ENCODE results near the gene MEF2B.

Gene MEF2B

GRCh38 chr19:19120308-19121231 is 49.5 kb downstream of the MEF2B start:
- H3K27me3 ChIP-seq (ENCODE audit: control insufficient read depth, insufficient read depth, low read length), result no peaks in the 10 kb centered on the region
- no peak overlapping the region; the same call in 1 of the 2 replicates for H3K9ac ChIP-seq (ENCODE audit: low read depth, low read length)
- H3K4me1 ChIP-seq (ENCODE audit: control insufficient read depth, insufficient read depth, low read length), result peaks cover 13% of the 10 kb centered on the region; the same call in 1 of the 2 replicates
- peak overlapping the region; percentile 38 for H3K27ac ChIP-seq (ENCODE audit: low read depth, low read length)
- H3K4me3 ChIP-seq (ENCODE audit: low read depth, low read length), result peak overlapping the region; percentile 54; the same call in 1 of the 2 replicates
- H3K9me3 ChIP-seq (ENCODE audit: control insufficient read depth, insufficient read depth, low read length), result no peaks in the 10 kb centered on the region
- peaks cover 16% of the 10 kb centered on the region for H3K36me3 ChIP-seq (ENCODE audit: control insufficient read depth, insufficient read depth, low read length)

GRCh38 chr19:19119325-19120237 is 50.5 kb downstream of the MEF2B start:
- Histone ChIP-seq H3K4me3 (ENCODE audit: low read depth, low read length) (no peak overlapping the region), H3K36me3 (ENCODE audit: control insufficient read depth, insufficient read depth, low read length) (peaks cover 16% of the 10 kb centered on the region), H3K27me3 (ENCODE audit: control insufficient read depth, insufficient read depth, low read length) (no peaks in the 10 kb centered on the region), H3K9me3 (ENCODE audit: control insufficient read depth, insufficient read depth, low read length) (no peaks in the 10 kb centered on the region), H3K4me1 (ENCODE audit: control insufficient read depth, insufficient read depth, low read length) (peaks cover 13% of the 10 kb centered on the region; the same call in 1 of the 2 replicates), H3K27ac (ENCODE audit: low read depth, low read length) (peak overlapping the region; percentile 5), H3K9ac (ENCODE audit: low read depth, low read length) (no peak overlapping the region)

GRCh38 chr19:19115954-19116353 is 54.1 kb downstream of the MEF2B start:
- Histone ChIP-seq H3K27me3 (ENCODE audit: control insufficient read depth, insufficient read depth, low read length) (peaks cover 2% of the 10 kb centered on the region; the same call in 1 of the 2 replicates), H3K27ac (ENCODE audit: low read depth, low read length) (no peak overlapping the region), H3K9me3 (ENCODE audit: control insufficient read depth, insufficient read depth, low read length) (no peaks in the 10 kb centered on the region), H3K36me3 (ENCODE audit: control insufficient read depth, insufficient read depth, low read length) (peaks cover 12% of the 10 kb centered on the region), H3K4me1 (ENCODE audit: control insufficient read depth, insufficient read depth, low read length) (peaks cover 8% of the 10 kb centered on the region; the same call in 1 of the 2 replicates), H3K9ac (ENCODE audit: low read depth, low read length) (no peak overlapping the region), H3K4me3 (ENCODE audit: low read depth, low read length) (no peak overlapping the region)

- peaks cover 4% of the 10 kb centered on the region; the same call in 1 of the 2 replicates for H3K4me1 ChIP-seq (ENCODE audit: control insufficient read depth, insufficient read depth, low read length)
- no peak overlapping the region for H3K4me3 ChIP-seq (ENCODE audit: low read depth, low read length)
- H3K9ac ChIP-seq (ENCODE audit: low read depth, low read length), result no peak overlapping the region
- no peaks in the 10 kb centered on the region for H3K36me3 ChIP-seq (ENCODE audit: control insufficient read depth, insufficient read depth, low read length)
- H3K27ac ChIP-seq (ENCODE audit: low read depth, low read length), result no peak overlapping the region
- peaks cover 3% of the 10 kb centered on the region; the same call in 1 of the 2 replicates for H3K27me3 ChIP-seq (ENCODE audit: control insufficient read depth, insufficient read depth, low read length)
- no peaks in the 10 kb centered on the region for H3K9me3 ChIP-seq (ENCODE audit: control insufficient read depth, insufficient read depth, low read length)
These were observed 56.9 kb downstream of the MEF2B start for GRCh38 chr19:19113040-19113626.

GRCh38 chr19:19111967-19112580 is 58.0 kb downstream of the MEF2B start:
- peaks cover 3% of the 10 kb centered on the region; the same call in 1 of the 2 replicates for H3K27me3 ChIP-seq (ENCODE audit: control insufficient read depth, insufficient read depth, low read length)
- no peak overlapping the region for H3K27ac ChIP-seq (ENCODE audit: low read depth, low read length)
- H3K4me3 ChIP-seq (ENCODE audit: low read depth, low read length), result no peak overlapping the region
- H3K4me1 ChIP-seq (ENCODE audit: control insufficient read depth, insufficient read depth, low read length), result peaks cover 8% of the 10 kb centered on the region
- H3K36me3 ChIP-seq (ENCODE audit: control insufficient read depth, insufficient read depth, low read length), result no peaks in the 10 kb centered on the region
- no peak overlapping the region for H3K9ac ChIP-seq (ENCODE audit: low read depth, low read length)
- no peaks in the 10 kb centered on the region for H3K9me3 ChIP-seq (ENCODE audit: control insufficient read depth, insufficient read depth, low read length)

- Histone ChIP-seq H3K4me1 (ENCODE audit: control insufficient read depth, insufficient read depth, low read length) (peaks cover 10% of the 10 kb centered on the region), H3K36me3 (ENCODE audit: control insufficient read depth, insufficient read depth, low read length) (no peaks in the 10 kb centered on the region), H3K4me3 (ENCODE audit: low read depth, low read length) (no peak overlapping the region), H3K9ac (ENCODE audit: low read depth, low read length) (no peak overlapping the region), H3K27me3 (ENCODE audit: control insufficient read depth, insufficient read depth, low read length) (peaks cover 3% of the 10 kb centered on the region; the same call in 1 of the 2 replicates), H3K9me3 (ENCODE audit: control insufficient read depth, insufficient read depth, low read length) (no peaks in the 10 kb centered on the region), H3K27ac (ENCODE audit: low read depth, low read length) (no peak overlapping the region)
These were observed 58.8 kb downstream of the MEF2B start for GRCh38 chr19:19111136-19111835.

- no peaks in the 10 kb centered on the region for H3K36me3 ChIP-seq (ENCODE audit: control insufficient read depth, insufficient read depth, low read length)
- H3K4me1 ChIP-seq (ENCODE audit: control insufficient read depth, insufficient read depth, low read length), result peaks cover 12% of the 10 kb centered on the region
- no peak overlapping the region for H3K9ac ChIP-seq (ENCODE audit: low read depth, low read length)
- H3K27ac ChIP-seq (ENCODE audit: low read depth, low read length), result no peak overlapping the region
- no peaks in the 10 kb centered on the region for H3K9me3 ChIP-seq (ENCODE audit: control insufficient read depth, insufficient read depth, low read length)
- H3K27me3 ChIP-seq (ENCODE audit: control insufficient read depth, insufficient read depth, low read length), result peaks cover 3% of the 10 kb centered on the region; the same call in 1 of the 2 replicates
- H3K4me3 ChIP-seq (ENCODE audit: low read depth, low read length), result peak overlapping the region; percentile 39
These were observed 59.5 kb downstream of the MEF2B start for GRCh38 chr19:19110410-19111135.

GRCh38 chr19:19109601-19110000 is 60.5 kb downstream of the MEF2B start:
- Histone ChIP-seq H3K9ac (ENCODE audit: low read depth, low read length) (no peak overlapping the region), H3K4me1 (ENCODE audit: control insufficient read depth, insufficient read depth, low read length) (peaks cover 17% of the 10 kb centered on the region)

GRCh38 chr19:19107654-19108053 is 62.4 kb downstream of the MEF2B start:
- Histone ChIP-seq H3K4me3 (ENCODE audit: low read depth, low read length) (no peak overlapping the region), H3K36me3 (ENCODE audit: control insufficient read depth, insufficient read depth, low read length) (no peaks in the 10 kb centered on the region), H3K4me1 (ENCODE audit: control insufficient read depth, insufficient read depth, low read length) (peaks cover 18% of the 10 kb centered on the region), H3K9ac (ENCODE audit: low read depth, low read length) (no peak overlapping the region), H3K27ac (ENCODE audit: low read depth, low read length) (no peak overlapping the region), H3K9me3 (ENCODE audit: control insufficient read depth, insufficient read depth, low read length) (no peaks in the 10 kb centered on the region), H3K27me3 (ENCODE audit: control insufficient read depth, insufficient read depth, low read length) (peaks cover 3% of the 10 kb centered on the region; the same call in 1 of the 2 replicates)

More at GRCh38 chr19:19109601-19110000, 60.5 kb downstream of the MEF2B start:
- Histone ChIP-seq H3K27ac (ENCODE audit: low read depth, low read length) (no peak overlapping the region), H3K36me3 (ENCODE audit: control insufficient read depth, insufficient read depth, low read length) (no peaks in the 10 kb centered on the region), H3K27me3 (ENCODE audit: control insufficient read depth, insufficient read depth, low read length) (peaks cover 3% of the 10 kb centered on the region; the same call in 1 of the 2 replicates), H3K9me3 (ENCODE audit: control insufficient read depth, insufficient read depth, low read length) (no peaks in the 10 kb centered on the region), H3K4me3 (ENCODE audit: low read depth, low read length) (no peak overlapping the region)
